HG03066 (cell line): ENCODE data around the gene TAOK3.
"Not testable (repeated sequence)": the region's sequence is repeated elsewhere in the genome, so short reads cannot be mapped to it uniquely, and the experiment has no call there.

ENCODE experiments used
- ATAC-seq: cut with Tn5 transposase; IDR thresholded peaks from one replicate; pipeline ENCODE4 v1.9.1; 2021; ENCODE audit warnings: low read depth; ENCODE audit not compliant: unreplicated experiment

TAOK3 gene

DNA sequence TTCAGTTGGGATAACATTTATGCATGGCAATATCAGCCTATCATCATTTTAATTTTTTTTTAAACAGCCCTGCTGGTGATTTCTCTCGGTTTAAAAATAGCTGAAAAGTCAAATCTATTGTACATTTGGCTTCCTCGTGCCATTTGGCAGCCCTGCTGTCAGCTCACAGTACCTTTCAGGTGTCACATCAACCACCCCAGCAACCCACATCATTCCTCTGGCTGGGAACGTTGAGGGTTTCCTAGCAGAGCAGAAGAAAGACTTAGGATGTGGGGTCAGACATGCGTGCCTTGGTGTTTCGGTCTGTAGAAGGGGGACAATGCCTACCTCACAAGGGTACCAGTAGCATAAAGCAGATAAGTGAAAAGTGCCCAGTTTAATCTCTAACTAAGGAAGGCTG lies 221.0 kb downstream of the TAOK3 start:
- no peak for ATAC-seq

GRCh38 chr12:118150625-118151024 lies 222.1 kb downstream of the TAOK3 start:
- no peak for ATAC-seq

- no peak for ATAC-seq
Measured at GRCh38 chr12:118148287-118148686, 224.4 kb downstream of the TAOK3 start.

DNA sequence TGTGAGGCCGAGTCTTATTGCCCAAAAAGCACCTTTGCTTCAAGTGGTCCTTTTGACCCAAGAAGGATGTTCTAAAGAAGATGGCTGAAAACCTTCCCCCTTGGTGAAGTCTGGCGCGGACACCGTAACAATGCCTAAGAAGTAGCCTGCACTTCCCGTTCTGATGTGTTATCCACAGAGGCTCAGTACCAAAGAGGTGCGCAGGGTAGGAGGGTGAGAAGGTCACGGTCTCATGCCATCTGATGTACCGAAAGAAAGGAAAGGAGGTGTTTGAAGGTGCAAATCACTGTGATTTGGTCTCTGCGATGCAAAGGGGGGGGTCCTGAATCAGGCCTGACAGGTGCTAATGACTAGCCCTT lies 226.9 kb downstream of the TAOK3 start:
- no peak for ATAC-seq

DNA sequence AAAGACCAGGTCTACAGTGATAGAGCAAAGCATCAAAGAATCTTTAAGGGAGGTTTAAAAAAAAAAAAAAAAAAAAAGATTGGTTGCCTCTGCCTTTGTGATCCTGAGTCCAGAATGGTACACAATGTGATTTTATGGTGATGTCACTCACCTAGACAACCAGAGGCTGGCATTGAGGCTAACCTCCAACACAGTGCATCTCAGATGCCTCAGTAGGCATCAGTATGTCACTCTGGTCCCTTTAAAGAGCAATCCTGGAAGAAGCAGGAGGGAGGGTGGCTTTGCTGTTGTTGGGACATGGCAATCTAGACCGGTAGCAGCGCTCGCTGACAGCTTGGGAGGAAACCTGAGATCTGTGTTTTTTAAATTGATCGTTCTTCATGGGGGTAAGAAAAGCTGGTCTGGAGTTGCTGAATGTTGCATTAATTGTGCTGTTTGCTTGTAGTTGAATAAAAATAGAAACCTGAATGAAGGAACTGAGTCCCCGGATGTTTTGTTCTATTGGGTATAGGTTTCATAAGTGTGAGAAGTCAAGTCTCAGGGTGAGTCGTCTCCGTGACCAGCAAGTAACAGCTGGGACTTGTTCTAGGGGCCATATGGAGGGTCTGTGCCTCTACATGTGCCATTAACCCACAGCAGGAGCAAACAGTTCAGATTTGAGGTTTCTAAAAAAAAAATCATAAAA lies 227.5 kb downstream of the TAOK3 start:
- ATAC-seq = no peak

DNA sequence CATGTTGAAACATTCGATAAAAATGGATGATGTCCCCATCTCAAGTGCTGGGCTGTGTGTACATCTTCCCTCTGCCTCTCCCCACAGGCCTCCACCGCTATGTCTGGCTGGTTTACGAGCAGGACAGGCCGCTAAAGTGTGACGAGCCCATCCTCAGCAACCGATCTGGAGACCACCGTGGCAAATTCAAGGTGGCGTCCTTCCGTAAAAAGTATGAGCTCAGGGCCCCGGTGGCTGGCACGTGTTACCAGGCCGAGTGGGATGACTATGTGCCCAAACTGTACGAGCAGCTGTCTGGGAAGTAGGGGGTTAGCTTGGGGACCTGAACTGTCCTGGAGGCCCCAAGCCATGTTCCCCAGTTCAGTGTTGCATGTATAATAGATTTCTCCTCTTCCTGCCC lies 228.2 kb downstream of the TAOK3 start:
- no peak for ATAC-seq

DNA sequence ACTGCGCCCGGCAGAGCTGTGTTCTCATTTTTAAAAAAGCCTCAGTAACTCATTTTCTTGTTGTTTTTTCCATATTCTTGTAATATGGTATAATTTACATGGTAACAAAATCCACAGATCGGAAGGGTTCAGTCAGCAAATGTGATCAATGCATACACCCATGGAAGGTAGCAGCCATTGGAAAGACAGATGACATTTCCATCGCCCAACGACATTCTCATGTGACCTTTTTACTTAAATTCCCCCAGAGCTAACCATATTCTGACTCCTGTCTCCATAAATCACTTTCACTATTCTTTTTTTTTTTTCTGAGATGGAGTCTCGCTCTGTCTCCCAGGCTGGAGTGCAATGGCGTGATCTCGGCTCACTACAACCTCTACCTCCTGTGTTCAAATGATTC lies 231.9 kb downstream of the TAOK3 start:
- no peak for ATAC-seq

DNA sequence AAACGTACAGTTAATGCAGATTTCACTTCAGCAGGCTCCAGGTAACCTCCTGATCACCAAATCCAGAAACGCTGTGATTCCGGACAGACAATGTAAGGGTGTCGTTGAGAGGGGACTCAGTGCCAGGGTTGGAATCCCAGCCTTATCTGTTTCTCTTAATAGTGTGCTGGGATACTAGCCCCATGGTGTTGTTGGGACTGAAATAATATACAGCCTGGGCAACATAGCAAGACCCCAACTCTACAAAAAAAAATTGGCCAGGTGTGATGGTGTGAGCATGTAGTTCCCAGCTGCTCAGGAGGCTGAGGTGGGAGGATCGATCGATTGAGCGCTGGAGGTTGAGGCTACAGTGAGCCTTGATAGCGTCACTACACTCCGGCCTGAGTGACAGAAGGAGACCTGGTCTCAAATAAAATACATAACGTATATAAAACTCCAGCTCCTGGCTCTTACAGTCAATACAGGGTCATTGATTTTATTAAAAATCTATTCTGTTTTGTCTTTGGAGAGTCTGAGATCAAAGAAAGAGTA lies 235.5 kb downstream of the TAOK3 start:
- ATAC-seq = no peak

DNA sequence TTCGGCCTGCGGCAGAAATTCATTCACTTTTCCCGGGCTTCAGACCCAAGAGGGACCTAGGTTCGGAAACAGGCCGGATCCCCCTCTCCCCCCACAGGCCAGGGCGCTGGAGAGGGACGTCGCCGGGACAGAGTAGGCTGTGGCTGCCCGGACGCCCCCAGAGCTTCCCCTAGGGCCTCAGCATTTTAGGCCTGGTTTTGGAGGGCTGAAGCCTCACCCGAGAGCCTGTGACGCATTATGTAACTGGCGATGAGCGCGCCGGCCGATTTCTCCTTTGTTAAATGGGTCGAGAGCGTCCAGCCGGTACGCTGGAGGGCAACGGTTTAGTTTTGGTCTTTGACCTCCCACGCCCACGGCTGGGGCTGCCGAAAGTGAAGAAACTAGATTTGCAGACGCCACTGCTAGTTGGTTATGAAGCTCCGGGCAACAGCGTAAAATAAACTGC lies 236.1 kb downstream of the TAOK3 start:
- peak; percentile 44 for ATAC-seq

- peak; percentile 94 for ATAC-seq
Measured at GRCh38 chr12:118135788-118136558, 236.7 kb downstream of the TAOK3 start, which contains the start of gene PEBP1. PEBP1 (plus strand) TSS chr12:118136124; CDS start chr12:118136210, 86 bp downstream.

GRCh38 chr12:118129436-118129835 lies 243.3 kb downstream of the TAOK3 start:
- ATAC-seq = not testable (repeated sequence)

- no peak for ATAC-seq
Measured at GRCh38 chr12:118127867-118128266, 244.8 kb downstream of the TAOK3 start.

DNA sequence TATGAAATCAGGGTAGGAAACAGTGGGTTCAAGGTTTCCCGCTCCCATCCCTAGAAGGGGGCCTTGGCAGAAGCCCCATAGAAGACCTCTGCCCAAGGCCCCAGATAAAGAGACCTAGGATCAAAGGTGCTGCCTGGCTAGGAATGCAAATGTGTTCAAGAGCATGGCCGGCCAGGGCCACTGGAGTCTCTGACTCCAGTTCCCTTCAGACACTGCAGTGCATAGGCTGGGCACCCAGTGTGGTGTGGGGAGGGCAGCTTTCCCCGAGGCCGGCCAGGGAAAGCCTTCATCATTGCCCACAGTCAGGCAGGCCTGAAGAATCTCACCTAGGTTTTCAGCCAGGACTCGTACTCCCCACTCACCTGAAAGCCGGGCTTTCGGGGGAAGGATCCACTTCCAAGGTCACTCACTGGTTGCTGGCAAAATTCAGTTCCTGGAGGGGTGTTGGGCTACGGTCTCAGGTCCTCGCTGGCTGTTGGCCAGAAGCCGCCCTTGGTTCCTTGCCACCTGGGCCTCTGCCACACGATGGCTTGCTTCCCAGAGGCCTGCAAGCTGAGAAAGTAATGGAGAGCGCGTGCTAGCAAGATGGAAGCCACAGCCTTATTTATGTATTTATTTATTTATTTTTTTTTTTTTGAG lies 246.5 kb downstream of the TAOK3 start:
- ATAC-seq = no peak

GRCh38 chr12:118125743-118126118 lies 247.0 kb downstream of the TAOK3 start:
- ATAC-seq = no peak

GRCh38 chr12:118124333-118124874 lies 248.3 kb downstream of the TAOK3 start:
- ATAC-seq = no peak

DNA sequence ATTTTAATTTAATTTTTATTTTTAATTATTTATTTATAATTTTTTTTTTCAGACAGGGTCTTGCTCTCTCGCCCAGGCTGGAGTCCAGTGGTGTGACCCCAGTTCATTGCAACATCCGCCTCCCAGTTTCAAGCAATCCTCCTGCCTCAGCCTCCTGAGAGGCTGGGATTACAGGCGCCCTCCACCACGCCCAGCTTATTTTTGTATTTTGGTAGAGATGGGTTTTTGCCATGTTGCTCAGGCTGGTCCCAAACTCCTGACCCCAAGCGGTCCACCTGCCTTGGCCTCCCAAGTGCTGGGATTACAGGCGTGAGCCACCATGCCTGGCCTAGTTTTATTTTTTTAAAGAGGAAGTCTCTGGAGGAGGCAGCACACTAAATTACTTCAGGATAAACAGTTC lies 250.4 kb downstream of the TAOK3 start:
- ATAC-seq = no peak

DNA sequence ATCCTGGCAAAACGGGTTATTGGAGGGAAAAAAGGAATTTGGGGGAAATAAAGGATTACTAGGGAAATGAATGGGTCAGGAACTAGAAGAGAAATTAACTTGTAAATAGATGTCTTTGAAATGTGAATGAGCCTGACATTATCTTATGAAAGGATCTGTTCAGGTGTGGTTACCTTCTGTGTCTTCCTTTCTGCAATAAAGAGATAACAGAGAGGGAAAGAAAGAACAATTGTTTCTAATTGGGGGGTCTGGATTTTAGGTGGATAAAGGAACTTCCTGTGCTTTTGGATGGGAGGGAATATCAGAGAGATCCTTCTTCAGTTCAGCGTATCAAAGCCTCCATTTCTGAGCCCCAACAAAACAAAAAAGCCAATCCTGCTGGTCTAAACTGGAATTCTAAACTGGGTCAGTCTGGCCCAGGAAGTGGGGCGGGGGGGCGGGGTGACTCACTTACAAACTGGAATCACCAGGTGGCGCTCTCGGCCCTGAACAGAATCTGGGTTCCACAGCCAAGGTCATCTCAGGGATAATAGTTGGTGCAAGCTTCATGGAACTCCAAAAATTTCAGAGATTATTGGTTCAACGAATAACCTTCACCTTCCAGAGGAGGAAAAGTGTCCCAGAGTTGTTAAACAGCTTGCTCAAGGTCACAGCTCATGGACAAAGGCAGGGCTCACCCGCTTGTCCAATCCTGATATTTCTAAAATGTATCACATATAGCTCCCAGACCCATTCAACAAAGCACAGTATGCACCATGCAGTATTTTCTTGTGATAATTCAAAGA lies 251.9 kb downstream of the TAOK3 start:
- ATAC-seq = no peak

GRCh38 chr12:118119449-118119879 lies 253.2 kb downstream of the TAOK3 start:
- ATAC-seq = no peak

GRCh38 chr12:118109088-118109487 lies 263.6 kb downstream of the TAOK3 start:
- no peak for ATAC-seq

GRCh38 chr12:118107694-118108093 lies 265.0 kb downstream of the TAOK3 start:
- ATAC-seq = no peak
